Subcutaneous abdominal adipose tissue (tissue), 5 donors: ENCODE data around the gene ANO8.
"Not testable (repeated sequence)": the region's sequence is repeated elsewhere in the genome, so short reads cannot be mapped to it uniquely, and the experiment has no call there.

Source experiments
- H3K27ac ChIP-seq: one replicate; pipeline ENCODE4 v1.7.0; 2013; ENCODE audit warnings: low read depth, mild to moderate bottlenecking, inconsistent platforms, low read length, moderate library complexity
- H3K27me3 ChIP-seq, 5 donors: one replicate each; pipeline ENCODE4 v1.7.0; 2013; ENCODE audit warnings: low read length in 5 of 5, inconsistent platforms in 1 of 5; ENCODE audit not compliant: control insufficient read depth in 5 of 5, insufficient read depth in 4 of 5
- H3K36me3 ChIP-seq, 5 donors: one replicate each; pipeline ENCODE4 v1.7.0; 2013; ENCODE audit warnings: low read length in 5 of 5; ENCODE audit not compliant: control insufficient read depth in 5 of 5, insufficient read depth in 5 of 5
- H3K4me1 ChIP-seq, 5 donors: one replicate each; pipeline ENCODE4 v1.7.0; 2013; ENCODE audit warnings: low read length in 5 of 5, mild to moderate bottlenecking in 3 of 5, moderate library complexity in 1 of 5; ENCODE audit not compliant: control insufficient read depth in 5 of 5, insufficient read depth in 5 of 5
- H3K4me3 ChIP-seq, 5 donors: one replicate each; pipeline ENCODE4 v1.7.0; 2013; ENCODE audit warnings: low read length in 5 of 5, low read depth in 1 of 5
- H3K9ac ChIP-seq, 5 donors: one replicate each; pipeline ENCODE4 v1.7.0; 2013; ENCODE audit warnings: low read length in 5 of 5, mild to moderate bottlenecking in 4 of 5, moderate library complexity in 3 of 5
- H3K9me3 ChIP-seq, 5 donors: one replicate each; pipeline ENCODE4 v1.7.0; 2013; ENCODE audit warnings: low read length in 5 of 5; ENCODE audit not compliant: control insufficient read depth in 5 of 5
- donor health status: healthy.
- donor health status: healthy.
- donor health status: healthy.
- donor health status: healthy.
- donor health status: healthy.

The ANO8 gene

DNA sequence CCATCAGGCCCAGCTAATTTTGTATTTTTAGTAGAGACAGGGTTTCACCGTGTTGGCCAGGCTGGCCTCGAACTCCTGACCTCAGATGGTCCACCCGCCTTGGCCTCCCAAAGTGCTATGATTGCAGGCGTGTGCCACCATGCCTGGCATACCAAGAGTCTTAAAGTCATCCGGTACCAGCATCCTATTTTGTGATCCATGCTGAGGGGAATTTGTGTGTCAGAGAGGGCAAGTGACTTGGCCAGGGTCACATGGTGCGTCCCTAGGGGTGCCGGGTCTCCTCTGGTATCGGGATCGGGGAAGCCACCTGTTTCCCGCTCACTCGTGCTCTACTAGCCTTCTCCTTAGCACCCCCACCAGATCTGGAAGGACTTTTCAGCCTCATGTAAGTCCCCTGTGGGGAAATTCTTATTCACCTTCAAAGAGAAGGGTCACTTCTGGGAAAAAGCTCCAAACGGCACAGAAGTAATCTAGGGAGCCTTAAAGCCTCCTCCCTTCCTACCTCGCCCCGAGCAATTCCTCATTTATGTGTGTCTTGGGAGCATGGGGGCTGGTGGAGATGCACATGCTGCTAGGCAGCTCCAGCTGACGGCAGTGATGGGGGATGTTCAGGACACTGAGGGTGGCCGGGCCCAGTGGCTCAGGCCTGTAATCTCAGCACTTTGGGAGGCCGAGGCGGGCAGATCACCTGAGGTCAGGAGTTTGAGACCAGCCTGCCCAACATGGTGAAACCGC lies 59.0 kb downstream of the ANO8 start:
- Histone ChIP-seq H3K36me3 (peaks cover 0 to 71% (median 57%) of the 10 kb centered on the region in 5 donors), H3K4me1 (no peaks in the 10 kb centered on the region), H3K27me3 (no peaks in the 10 kb centered on the region), H3K9ac (no peak overlapping the region), H3K9me3 (no peaks in the 10 kb centered on the region), H3K4me3 (no peak overlapping the region), H3K27ac (no peak overlapping the region)

DNA sequence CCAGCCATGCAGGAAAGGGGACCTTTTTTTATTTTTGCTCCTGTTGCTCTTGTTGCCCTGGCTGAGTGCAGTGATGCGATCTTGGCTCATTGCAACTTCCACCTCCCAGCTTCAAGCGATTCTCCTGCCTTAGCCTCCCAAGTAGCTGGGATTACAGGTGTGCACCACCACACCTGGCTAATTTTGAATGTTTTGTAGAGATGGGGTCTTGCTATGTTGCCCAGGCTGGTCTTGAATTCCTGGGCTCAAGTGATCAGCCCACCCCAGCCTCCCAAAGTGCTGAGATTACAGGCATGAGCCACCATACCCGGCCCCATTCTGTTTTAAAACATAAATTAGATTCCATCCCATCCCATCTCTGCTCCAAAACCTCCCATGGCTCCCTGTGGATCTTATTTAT lies 59.8 kb downstream of the ANO8 start:
- H3K36me3 ChIP-seq = peaks cover 0 to 77% (median 60%) of the 10 kb centered on the region in 5 donors
- not testable (repeated sequence) for H3K27me3 ChIP-seq, H3K27ac ChIP-seq, H3K9ac ChIP-seq, H3K4me1 ChIP-seq, H3K9me3 ChIP-seq, H3K4me3 ChIP-seq
